CD4-positive, alpha-beta T cell treated with Interferon alpha-2 for 1 hour (primary cell): ENCODE data around the gene SH3TC1.

Experiments
- DNase-seq, 2 donors: peaks; one replicate each; pipeline ENCODE4 v3.0.0-alpha.2; 2020 to 2022

SH3TC1 gene

DNA sequence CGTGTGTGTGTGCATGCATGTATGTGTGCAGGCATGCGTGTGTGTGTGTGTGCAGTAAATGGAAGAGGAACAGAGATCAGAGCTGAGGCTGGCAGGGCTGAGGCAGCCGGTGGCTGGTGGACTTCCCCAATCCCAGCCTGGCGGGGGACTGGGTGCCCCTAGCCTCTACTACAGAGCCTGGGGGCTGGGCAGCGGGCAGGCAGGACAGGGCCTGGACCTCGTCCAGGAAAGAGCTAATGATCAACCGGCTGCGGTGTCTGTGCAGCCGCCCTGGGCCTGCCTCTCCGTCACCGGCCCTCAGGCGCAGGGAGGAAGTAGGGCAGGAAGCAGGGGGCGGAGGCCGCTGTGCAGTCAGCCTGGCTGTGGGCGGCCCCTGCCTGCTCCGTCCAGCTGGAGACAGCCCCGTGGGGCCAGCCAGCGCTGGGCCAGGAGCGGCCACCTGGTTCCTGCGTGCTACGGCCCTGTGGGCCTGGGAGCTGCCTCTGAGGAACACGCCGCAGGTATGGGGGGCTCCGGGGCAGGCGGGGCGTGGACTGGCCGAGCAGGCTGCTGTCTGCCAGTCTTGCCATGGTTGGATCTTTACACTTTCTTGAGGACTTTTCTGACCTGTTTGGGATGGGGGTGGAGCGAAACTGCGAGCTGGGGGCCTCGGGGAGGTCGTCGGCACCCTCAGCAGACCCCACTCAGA is at the start of gene SH3TC1:
Gene SH3TC1, plus strand, starts transcription at position 385 of the 688 bp plus-strand sequence. CDS start 5,905 bp downstream, outside the sequence.
- DNase-seq: peak; percentile 68 to 73

DNA sequence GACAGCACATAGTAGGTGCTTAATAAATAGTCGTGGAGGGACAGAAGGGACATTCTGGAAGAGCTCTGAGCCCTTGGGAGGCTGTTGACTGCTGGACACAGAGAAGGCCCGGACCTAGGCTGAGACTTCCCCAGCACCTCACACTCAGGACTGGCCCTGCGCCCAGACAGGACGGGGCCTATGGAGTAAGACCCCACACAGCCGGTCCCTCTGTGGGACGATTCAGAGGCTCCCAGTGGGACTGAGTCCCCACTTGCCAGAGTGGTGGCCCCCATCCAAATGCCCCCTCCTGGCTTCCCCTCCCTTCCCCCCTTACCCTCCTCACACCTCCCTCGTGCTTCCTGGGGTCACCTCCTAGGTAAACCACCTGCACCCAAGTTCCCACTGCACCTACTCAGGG is 49.4 kb upstream of the SH3TC1 start:
- no peak for DNase-seq

DNA sequence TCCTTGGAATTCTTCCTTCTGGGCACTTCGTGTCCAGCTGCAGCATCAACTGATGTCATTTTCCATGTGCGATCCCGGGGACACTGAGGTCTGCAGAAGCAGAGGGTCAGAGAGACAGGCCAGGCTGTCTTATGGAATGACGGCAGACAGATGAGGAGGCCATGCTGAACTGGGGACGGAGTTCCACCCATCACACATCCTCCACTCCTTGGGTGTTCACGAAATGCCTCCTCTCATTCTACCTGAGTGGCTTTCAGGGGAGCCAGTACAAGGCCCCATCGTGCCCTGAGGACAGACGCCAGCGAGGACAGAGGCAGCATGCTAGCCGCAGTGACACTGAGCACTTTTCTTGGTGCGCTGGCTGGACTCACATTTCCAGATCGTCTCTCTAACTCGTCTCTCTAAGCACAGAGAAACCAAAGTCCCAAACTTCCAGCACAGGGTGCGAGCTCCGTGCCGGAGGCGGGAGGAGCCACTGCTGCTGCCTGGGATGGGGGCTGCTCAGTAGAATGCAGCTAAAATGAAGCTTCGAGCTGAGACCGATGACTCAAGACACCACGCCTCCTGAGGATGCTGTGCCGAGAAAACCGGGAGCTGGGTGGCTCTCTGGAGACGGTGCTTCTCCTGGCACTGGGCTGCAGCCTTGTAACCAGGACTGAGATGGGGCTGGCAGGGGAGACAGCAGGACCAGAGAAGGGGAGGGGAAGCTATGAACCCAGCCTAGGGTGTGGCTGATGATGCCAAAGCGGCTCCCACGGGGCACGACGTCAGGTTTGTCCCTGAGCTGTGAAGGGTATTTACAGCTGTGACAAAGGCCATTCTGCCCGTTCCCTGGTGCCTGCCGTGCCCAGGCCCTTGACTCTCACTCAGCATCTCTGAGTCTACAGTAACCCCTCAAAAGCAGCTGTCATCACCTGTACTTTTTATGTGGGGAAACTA is 48.7 kb upstream of the SH3TC1 start:
- no peak for DNase-seq

DNA sequence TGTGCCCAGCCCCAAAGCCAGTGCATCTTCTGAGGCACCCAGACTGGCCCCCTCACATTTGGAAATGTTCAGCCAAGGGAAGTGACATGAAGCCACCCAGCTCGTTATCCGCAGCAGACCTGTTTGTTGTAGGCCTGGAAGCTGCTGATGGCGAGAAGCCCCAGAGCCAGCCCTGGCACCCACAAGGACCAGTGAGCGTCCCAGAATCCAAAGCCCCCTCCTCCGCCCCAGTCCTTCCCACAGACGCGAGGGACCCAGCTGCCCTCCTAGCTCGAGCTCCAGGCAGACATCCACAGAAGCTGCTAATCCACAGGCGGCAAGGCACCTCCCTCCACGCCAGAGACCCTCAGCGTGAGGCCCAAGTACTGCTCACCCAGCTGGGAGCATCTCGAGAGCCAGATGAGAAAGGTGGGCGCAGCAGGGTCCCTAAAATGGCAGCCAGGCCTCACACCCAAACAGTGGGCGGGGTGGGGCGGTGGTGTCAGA is 47.9 kb upstream of the SH3TC1 start:
- DNase-seq: no peak

DNA sequence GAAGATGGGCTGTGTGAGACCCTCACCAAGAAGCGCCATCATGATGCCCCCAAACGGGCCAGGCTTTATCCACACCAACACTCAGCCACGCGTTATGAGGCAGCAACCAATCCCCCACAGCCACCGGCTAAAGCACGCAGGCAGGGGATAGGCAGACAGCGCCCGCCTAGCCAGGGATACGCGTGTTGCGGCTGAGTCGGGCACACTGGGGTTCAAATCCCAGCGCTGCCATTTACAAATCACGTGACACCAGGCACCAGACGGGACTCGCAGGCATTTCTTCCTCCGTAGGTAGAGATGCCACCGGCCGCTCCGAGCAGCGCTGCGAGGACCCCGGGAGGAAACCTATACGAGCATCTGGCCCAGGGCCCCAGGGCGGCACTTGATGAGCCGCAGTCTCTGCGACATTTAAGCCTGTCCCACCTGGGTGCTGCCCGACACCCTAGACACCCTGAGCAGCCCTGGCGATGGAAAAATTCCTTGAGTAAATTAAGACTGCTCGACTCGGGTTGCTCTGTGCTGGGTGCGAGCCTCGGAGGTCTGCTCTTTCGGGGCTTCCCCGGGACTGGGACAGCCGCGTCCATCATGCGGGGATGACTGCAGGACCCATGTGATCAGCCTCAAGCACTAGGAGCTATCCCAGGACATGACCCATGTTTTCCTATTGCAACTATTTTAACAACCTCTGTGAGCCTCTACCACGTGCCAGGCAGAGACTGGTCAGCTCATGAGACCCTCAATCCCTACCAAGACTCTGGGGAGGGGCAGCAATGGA is 46.8 kb upstream of the SH3TC1 start:
- no peak for DNase-seq

DNA sequence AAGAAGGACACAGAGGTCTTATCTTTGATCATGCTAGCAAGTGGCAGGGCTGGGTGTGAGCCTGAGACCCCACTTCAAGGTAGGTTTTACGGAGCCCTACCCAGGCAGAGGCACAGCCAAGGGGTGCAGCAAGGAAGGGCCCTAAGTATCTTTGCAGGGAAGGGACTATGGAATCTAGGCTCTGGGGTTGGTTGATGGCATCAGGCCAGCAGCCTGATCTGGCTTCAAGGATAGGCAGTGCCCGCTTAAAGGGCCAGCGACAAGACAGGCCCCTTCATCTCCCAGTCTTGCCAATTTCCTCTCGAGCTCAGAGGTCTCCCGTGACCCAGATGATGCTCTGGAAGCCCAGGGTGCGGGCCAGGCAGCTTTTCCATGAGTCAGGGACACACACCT is 46.2 kb upstream of the SH3TC1 start:
- no peak for DNase-seq

DNA sequence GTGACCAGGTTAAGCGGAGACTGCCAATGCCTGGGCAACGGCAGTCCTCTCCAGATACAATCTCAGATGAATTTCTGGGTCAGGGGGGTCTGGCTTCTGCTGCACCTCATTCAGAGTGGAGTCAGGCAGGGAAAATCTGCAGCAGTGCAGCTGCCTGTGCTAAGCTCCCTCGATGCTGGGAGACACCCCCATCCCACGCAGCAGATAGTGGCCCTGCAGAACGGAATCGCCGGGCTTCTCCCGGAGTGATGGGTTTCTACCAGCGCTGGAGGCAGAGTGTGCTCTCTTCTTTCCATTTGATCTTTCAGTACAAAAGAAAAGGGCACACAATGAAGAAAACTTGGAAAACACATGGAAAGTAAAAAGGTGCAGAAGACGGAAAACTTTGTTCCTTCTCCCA is 45.6 kb upstream of the SH3TC1 start:
- DNase-seq: no peak

DNA sequence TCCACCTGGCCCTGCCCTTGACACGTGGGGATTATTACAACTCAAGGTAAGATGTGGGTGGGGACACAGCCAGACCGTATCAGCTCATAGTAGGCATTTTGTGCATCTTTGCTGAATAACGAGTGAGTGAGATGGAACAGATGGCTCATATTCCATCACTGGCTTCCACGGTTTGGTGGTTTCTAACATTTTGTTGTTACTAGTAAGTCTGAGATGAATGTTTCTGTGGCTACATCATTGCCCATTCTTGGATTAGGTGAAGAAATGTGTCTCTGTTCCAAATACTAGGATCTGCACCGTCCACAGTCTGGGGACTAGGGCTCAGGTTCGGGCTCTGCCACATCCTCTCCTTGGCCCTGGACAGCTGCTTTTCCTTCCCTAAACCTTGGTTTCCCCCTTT is 44.0 kb upstream of the SH3TC1 start:
- no peak for DNase-seq

DNA sequence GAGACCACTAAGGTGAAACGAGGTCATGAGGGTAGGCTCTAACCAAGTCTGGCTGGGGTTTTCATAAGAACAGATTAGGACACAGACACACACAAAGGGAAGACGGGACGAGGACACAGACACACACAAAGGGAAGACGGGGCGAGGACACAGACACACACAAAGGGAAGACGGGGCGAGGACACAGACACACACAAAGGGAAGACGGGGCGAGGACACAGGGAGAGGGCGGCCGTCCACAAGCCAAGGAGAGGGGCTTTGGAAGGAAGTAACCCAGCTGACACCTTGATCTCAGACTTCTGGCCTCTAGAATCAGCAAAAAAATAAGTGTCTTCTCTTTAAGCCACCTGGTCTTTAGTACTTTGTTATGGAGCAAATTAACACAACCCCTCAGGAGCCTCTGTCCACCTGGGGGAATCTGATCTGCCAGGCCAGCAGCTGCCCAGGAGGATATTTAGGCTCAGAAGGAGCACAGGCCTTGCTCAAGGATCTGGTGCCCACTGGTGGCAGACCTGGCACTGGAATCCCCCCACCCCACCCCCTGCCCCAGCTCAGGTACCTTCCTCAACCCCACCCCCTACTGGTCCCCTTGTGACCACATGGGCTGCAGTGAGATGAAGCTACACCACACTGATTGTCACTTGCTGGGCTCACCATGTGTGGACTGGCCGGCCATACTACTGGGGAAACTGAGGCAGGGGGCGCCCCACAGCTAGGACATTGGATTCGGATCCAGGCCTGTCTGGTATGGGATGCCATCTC is 43.2 kb upstream of the SH3TC1 start:
- DNase-seq: no peak

DNA sequence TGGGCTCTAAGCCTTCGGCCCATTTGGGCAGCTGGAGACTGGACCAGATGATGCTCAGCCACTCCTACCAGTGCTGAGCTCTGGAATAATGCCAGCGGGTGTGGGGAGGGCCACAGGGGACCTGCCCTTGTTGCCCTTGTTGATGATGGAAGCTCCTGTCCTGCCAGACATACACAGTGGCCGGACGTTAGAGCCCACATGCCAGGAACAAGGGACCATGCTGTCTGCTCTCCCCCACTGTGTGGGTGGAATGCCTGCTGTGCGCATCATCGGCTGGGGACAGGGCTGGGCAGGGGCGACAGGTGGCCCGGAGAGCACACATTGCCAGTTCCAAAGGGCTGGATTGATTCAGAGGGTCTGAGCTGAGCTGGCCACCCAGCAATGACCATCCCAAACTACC is 42.5 kb upstream of the SH3TC1 start:
- DNase-seq: no peak

DNA sequence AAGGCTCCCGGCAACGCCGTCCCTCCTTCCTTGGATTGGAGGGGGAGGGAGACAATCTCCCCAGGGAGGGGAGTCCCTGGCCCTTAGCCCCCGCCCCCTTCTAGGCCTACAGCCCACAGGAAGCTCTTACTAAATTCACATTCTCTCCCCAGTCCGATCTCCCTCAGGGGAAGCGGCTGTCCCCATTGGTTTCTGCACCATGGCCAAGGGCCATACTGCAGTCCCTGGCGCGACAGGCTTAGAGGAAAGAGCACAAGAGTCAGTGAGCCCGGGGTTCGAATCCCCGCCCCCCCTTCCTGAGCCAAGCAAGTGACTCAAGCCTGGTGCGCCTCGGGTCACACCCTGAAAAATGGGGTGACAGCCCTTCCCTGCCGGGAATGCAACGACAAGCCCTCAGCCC is 41.6 kb upstream of the SH3TC1 start:
- no peak for DNase-seq

DNA sequence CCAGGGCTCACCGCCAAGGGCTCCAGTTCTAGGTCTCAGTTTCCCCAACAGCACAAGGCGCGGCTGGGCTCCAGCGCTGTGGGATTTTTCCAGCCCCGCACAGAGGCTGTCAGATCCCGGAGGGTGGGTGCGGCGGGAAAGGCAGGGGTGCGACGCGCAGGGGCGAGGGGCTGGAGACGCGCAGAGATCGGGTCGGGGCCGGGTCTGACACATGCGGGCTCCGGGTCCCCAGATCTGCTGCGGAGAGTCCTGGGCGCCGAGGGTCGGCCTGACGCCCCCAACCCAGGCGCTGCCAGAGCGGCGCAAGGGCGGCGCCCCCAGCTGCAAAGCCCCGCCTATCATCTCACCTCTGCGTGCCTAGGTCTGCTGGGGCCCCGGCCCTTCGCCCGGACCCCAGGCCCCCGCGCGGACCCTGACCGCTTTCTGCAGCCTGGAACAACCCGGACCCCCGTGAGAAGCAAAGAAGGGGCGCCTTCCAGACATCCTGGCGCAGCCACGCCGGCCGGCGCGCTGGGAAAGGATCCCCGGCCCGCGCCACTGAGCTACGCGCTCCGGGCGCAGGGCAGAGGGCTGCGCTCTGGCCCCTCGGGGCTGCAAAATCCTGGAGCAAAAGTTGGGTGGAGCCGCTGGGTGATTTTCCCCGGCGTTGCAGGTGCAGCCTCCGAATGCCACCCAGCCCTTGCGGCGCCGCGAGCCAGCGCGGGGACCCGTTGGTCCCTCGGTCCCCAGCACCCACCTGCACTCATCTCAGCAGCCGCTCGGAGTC is 41.0 kb upstream of the SH3TC1 start:
- DNase-seq: no peak

DNA sequence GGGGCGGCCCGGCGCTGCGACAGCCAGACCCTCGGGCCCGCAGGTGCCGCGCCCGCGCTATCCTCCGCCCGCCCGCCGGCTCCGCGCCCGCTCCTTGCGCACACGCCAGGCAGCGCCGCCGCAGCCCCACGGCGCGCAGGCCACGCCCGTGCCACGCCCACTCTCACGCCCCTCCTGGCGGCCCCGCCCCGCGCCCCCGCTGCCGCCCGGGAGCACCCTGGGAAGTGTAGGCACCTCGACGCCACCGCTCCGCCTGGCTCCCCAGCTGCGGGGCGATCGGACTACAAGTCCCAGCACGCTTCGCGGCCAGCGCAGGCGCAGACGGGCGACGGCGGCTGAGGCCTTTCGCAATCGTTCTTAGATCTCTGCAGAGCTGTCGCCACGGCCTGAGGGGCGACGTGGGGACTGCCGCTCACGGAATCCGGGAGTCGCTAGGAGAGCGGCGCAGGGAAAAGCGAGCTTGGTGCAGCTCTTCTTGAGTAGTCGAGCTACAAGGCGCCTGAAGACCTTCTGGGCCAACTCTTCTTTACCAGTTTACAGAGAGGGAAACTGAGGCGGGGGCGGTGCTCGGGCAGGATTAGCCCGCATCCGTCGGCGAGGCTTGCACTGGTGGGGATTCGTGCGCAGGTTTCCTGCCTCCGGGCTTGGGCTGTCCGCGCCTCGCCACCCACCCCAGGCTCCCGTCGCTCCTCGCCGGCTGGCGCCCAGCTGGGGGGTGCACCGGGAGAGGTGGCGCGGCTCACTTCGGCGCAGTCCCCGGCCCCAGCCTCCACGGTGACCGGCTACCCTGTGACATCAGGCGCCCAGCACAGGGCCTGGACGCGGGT is 40.2 kb upstream of the SH3TC1 start, which contains the start of gene ABLIM2:
Gene ABLIM2, minus strand, starts transcription at position 104 of the 827 bp plus-strand sequence. CDS start 124 bp downstream, outside the sequence.
- DNase-seq: peak; percentile 99

DNA sequence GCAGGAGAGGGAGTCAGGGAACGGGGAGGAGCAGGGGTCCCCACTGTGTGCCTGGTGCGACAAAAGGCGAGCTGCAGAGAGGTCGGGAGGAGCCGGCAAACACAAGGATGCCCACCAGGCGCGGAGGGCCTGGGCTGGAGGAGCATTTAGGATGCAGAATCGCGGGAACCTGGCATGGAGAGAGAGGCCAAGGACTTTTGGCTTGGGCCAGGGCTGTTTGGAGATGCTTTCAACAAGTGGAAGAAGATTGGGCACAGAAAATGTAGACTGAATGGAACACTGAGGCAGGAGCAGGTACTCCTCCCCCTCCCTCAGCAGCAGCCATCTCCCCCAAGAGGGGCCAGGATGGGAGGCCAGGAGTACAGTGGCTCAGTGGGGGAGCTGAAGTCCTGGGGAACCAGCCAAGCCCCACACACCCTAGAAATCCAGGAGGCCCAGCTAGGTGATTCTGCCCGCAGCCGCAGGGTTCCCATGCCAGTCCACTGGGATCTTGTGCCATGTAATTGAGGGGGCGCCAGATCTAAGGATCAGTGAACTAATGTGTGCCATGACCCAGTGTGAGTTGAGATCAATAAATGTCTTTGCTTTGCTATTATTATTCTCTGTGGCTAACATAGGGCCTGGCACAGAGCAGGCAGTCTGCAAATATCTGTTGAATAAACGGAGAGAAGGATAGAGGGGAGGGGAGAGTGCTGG is 39.4 kb upstream of the SH3TC1 start:
- no peak for DNase-seq

DNA sequence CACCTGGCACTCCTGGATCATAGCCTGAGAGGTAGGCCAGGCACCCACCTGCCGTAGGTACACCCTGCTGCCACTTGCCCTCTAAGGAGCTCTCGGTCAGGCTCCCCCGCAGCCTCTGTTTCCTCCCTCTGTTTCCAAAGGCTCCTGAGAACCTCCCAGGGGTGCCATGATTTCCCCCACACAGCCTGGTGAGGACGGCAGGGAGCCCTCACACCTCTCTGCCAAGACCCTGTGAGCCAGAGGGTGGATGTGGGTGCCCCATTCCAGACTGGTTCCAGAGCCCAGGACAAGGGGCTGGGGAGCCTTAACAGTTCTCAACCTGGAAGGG is 38.9 kb upstream of the SH3TC1 start:
- no peak for DNase-seq

DNA sequence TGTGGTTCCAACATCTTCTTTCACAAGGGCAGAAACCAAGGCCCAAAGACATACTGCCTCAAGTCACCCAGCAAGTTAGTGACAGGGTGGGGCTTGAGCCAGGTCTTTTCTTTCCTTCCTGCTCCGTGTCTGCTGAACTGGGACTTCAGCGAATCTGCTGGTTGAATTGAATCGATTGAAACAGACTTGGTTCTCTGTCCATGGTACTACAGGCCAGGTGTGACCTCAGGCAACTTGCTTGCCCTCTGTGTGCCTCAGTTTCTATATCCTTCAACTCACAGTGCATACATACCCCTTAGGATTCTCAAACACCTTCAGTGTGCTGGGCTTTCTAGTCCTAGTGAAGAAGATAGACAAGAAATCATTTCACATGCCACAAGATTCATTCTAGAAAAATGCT is 38.5 kb upstream of the SH3TC1 start:
- DNase-seq: no peak

DNA sequence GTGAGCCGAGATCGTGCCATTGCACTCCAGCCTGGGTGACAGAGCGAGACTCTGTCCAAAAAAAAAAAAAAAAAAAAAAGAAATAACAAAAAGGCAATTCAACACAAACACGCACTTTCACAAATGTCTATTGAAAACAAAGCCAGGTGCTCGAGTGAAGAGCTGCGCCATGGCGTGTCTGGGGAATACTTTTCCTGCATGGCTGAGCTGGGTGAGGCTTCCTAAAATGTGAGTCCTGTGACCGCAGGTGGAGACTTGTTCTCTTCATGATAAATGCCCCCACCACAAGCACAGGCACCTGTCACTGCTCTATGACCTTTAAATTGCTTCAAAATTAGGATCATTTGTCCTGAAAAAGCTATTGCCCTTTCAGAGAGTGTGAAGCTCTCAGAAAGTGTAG is 36.5 kb upstream of the SH3TC1 start:
- peak in 1 of 2 donors; percentile 60 for DNase-seq

DNA sequence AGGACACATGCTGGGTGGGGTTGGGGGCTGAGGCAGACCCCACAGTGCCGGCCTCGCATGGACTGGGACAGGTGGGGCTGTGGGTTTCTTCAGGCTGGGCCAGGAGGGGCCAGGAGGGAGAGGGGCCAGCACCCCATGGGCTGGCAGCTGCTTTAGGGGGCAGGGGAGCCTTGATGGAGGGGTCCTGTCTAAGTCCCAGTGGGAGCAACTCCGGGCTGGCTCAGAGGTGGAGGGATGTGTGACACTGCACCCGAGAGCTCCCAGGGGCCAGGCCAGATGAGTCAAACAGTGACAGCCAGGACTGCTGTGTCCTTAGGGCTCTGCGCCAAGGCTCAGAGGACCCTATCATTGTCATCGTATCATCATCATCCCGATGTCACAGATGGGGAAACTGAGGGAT is 36.1 kb upstream of the SH3TC1 start:
- DNase-seq: no peak

DNA sequence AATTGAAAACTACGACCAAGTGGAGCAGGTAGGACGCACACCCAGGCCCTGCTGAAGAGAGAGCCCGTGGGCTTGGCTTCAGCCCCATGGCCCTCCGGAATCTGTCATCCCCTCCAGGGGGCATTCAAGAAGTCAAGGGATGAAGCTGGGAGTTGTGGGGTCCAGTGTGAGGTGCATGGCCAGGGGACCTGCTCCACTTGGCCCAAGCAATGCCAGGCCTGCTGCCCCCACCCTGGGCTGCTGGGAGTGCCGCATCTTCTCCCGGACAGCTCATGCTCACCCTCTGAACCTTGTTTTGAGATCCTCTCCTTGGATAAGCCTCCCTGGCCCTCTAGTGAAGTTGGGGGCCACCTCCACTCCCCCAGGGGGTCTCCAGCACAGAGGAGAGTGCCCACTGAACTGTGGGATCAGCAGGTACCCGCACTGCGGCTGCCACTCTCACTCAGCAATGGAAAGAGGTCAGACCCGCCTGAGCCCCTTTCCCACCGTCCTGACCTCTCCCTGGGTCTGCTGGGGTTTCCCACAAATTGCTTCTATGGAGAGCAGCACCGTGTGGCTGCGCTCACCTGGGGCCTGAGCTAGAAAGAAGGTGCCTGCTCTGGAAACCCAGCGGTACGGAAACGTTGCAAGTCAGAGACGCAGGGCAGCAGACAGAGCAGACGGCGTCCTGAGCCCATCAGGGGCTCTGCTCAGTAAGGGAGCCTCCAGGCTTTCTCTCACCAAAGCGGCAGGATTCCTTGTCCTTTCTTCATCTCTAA is 35.5 kb upstream of the SH3TC1 start:
- DNase-seq: no peak
